ENCODE measurements around the gene UBE3A. TPM values are rescaled to one million over a fixed set of nuclear protein-coding genes. Genes with fewer than 3 reads are reported as not detected.

The UBE3A gene
- total RNA-seq, 2 experiments from 2014 or later: 80.9 to 93.0 TPM

DNA sequence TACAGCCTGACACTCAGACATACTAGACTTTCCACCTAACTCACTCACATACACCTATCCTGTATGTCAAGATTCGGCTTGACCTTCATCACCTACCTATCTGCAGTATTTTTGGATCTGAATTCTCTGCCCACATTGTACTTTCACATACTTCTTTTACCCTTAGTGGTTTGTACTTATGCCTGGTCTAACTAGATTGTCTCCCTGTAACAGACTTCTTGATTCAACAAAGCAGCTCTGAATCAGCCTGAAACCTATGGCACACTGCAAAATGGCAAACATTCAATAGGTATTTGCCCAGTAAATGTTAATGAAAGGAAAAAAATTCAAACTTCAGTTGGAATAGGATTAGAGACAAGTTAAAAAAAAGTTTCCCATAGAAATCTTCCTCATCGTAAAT, 106.5 kb downstream of the UBE3A start:
- ChIA-PET CTCF (no interaction called here), POLR2A (no interaction called here)
- H3K4me1 Mint-ChIP-seq: no peaks in the 10 kb centered on the region
- H3K4me3 Mint-ChIP-seq: no peak overlapping the region
- H3K36me3 Mint-ChIP-seq (ENCODE audit: low read depth): peaks cover 51% of the 10 kb centered on the region
- no peak overlapping the region for H3K27ac Mint-ChIP-seq
- peaks cover 19% of the 10 kb centered on the region for H3K9me3 Mint-ChIP-seq
- no peak for DNase-seq
- no peaks in the 10 kb centered on the region for H3K27me3 Mint-ChIP-seq

DNA sequence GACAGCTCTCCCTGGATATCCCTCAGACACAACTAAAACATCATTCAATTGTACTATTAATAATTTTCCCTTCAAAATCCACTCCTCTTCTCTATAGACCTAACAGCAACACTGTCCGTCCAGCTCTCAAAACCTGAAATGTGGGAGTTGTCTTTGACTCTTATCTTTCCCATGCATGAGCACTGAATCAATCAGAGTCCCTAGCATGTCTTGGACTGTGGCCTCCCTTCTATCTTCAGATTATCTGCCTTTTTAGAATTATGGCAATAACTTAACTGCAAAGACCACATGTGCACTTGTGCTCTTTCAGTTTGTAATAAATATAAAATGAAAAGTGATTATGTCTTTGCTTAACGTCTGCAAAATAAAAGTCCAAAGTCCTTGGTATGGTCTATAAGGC, 107.0 kb downstream of the UBE3A start:
- CTCF ChIA-PET: no interaction called here
- H3K9me3 Mint-ChIP-seq: peaks cover 19% of the 10 kb centered on the region
- H3K36me3 Mint-ChIP-seq (ENCODE audit: low read depth): peaks cover 47% of the 10 kb centered on the region
- no peak for DNase-seq
- H3K4me3 Mint-ChIP-seq: no peak overlapping the region
- H3K4me1 Mint-ChIP-seq: no peaks in the 10 kb centered on the region
- H3K27ac Mint-ChIP-seq: no peak overlapping the region
- POLR2A ChIA-PET: no interaction called here
- no peaks in the 10 kb centered on the region for H3K27me3 Mint-ChIP-seq

DNA sequence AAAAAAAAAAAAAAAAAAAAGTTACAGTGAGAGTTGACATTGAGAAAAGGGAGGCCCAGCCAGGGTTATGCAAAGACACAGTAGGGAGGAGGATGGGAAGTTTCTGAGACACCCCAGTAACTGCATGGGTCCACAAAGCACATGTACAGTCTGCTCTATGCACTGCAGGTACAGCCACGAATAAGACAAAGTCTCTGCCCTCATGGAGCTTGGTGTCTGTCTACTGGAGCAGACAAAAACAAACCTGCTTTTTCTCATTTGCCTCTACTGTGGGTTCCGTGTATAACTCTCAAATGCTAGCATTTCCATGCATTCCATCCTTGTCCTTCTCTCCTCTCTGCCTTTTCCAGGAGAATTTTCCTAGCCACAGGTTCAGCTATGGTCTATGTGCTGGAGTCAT, 107.4 kb downstream of the UBE3A start:
- Mint-ChIP-seq H3K36me3 (ENCODE audit: low read depth) (peaks cover 43% of the 10 kb centered on the region), H3K27ac (no peak overlapping the region), H3K4me1 (no peaks in the 10 kb centered on the region), H3K4me3 (no peak overlapping the region), H3K27me3 (no peaks in the 10 kb centered on the region), H3K9me3 (peaks cover 19% of the 10 kb centered on the region)
- ChIA-PET CTCF (no interaction called here), POLR2A (no interaction called here)
- DNase-seq: no peak

DNA sequence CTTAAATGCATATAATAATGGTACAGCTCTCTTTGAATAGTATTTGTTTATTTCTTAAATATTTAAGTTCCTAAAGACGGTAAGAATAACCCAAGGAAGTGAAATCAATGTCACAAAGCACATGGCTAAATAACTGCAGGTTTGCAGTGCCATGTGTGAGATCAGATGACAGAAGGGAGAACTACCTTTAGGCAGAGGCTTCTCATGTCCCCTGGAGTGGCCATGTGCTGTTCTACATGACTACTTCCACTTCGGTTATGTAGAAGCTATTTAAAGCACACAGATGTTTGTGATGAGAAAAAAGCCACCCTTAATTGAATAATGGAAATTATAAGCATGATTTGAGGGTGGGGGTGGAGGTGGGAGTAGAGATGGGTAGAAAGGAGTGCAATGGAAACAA, 109.1 kb downstream of the UBE3A start:
- ChIA-PET POLR2A (no interaction called here), CTCF (interaction anchor here (1.2 kb wide), 1 partner anchor 12 kb away, joined by 3 read pairs; no protein-coding TSS in a partner anchor)
- DNase-seq: no peak
- Mint-ChIP-seq H3K27ac (no peak overlapping the region), H3K4me3 (no peak overlapping the region), H3K36me3 (ENCODE audit: low read depth) (peaks cover 26% of the 10 kb centered on the region), H3K27me3 (no peaks in the 10 kb centered on the region), H3K4me1 (no peaks in the 10 kb centered on the region), H3K9me3 (peaks cover 13% of the 10 kb centered on the region)

DNA sequence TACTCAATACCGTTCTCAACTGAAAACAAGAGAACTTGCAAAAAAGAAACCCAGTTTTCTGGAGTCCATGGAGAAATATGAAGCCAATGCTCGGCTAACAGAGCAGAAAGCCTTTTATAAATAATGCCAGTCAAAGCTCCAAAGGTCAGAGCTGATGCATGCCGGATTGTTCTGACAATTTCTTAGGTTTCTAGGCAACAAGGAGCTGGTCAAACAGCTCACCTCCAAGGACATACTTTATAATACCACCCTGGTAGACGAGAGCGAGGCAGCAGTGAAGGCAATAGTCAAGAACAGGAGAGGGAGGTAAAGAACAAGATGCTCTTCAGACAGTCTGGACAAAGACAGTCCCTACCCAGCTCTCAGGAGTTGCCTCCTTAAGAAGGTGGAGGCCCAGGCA, 111.1 kb downstream of the UBE3A start:
- Mint-ChIP-seq H3K36me3 (ENCODE audit: low read depth) (peaks cover 21% of the 10 kb centered on the region), H3K9me3 (peaks cover 8% of the 10 kb centered on the region), H3K4me3 (no peak overlapping the region), H3K4me1 (no peaks in the 10 kb centered on the region), H3K27me3 (no peaks in the 10 kb centered on the region), H3K27ac (no peak overlapping the region)
- POLR2A ChIA-PET: no interaction called here
- no peak for DNase-seq
- CTCF ChIA-PET: no interaction called here

DNA sequence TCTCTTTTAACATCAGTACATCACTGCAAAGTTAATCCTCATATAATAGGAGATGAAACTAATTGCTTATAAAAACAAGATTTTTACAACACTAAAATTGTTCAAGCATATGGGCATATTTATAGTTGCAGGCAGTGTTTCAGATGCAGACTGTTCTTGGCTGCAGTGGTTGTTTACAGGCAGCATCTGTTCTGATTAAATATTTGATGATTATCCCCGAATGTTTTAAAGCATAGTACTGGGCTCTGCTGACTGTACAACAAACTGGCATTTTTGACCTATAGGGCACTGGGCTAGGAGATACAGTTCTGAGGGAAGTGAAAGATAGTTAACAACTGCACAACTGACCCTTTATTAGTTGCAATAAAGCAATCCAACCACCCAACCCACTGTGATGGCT, 113.6 kb downstream of the UBE3A start:
- DNase-seq: no peak
- POLR2A ChIA-PET: no interaction called here
- Mint-ChIP-seq H3K4me3 (no peak overlapping the region), H3K36me3 (ENCODE audit: low read depth) (peaks cover 10% of the 10 kb centered on the region), H3K27me3 (no peaks in the 10 kb centered on the region), H3K27ac (no peak overlapping the region), H3K4me1 (peaks cover 2% of the 10 kb centered on the region), H3K9me3 (peaks cover 8% of the 10 kb centered on the region)
- CTCF ChIA-PET: no interaction called here

DNA sequence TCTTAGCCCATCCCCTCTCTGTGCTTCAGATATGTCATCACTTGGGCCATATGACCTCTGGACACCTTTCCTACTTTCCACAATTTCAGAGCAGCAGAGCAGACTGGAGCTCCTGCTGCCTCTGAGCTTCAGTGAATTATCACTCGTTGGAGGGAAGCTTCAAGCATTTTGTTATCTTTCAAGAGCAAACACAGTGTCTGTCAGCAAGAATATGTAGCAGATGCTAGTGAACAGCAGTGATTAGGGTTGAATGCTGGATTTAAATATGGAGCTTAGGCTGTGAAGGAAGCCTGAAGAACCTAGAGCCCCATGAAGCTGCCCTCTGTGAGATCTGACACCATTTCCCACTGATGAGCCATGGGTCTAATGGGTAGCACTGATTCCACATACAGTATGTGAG, 115.4 kb downstream of the UBE3A start:
- H3K27ac Mint-ChIP-seq: no peak overlapping the region
- no peak overlapping the region for H3K4me3 Mint-ChIP-seq
- CTCF ChIA-PET: no interaction called here
- POLR2A ChIA-PET: no interaction called here
- H3K9me3 Mint-ChIP-seq: peaks cover 18% of the 10 kb centered on the region
- DNase-seq: no peak
- H3K36me3 Mint-ChIP-seq (ENCODE audit: low read depth): peaks cover 8% of the 10 kb centered on the region
- H3K4me1 Mint-ChIP-seq: peaks cover 2% of the 10 kb centered on the region
- H3K27me3 Mint-ChIP-seq: no peaks in the 10 kb centered on the region

DNA sequence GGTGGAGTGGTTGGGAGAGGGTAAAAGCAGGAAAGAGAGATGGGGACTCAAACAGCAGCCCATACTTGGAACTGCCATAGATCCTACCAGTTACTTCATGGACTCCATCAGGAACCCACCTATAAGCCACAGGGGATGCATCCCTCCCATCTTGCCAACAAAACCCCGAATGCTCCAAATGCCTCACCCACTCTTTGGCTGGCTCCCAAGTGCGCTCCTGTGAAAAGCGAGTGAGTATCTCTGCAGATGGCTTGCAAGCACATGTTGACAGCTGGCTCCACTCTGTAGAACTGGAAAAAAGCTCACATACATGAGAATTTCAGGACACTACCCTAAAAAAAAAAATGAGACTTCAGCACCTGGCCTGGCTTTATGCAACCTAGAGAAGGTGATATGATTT, 151.0 kb downstream of the UBE3A start:
- CTCF ChIA-PET: no interaction called here
- no peaks in the 10 kb centered on the region for H3K36me3 Mint-ChIP-seq (ENCODE audit: low read depth)
- H3K9me3 Mint-ChIP-seq: peaks cover 13% of the 10 kb centered on the region
- H3K4me1 Mint-ChIP-seq: no peaks in the 10 kb centered on the region
- no peak for DNase-seq
- no peak overlapping the region for H3K4me3 Mint-ChIP-seq
- H3K27me3 Mint-ChIP-seq: no peaks in the 10 kb centered on the region
- H3K27ac Mint-ChIP-seq: no peak overlapping the region
- POLR2A ChIA-PET: no interaction called here
